ENCODE data around the gene MAPK10.
"Not testable (repeated sequence)": the region's sequence is repeated elsewhere in the genome, so short reads cannot be mapped to it uniquely, and the experiment has no call there.

MAPK10 gene

GRCh38 chr4:86178211-86178610 lies 181.6 kb downstream of the MAPK10 start:
- DNase-seq = no peak

- no peak for DNase-seq
These were observed 185.3 kb downstream of the MAPK10 start for GRCh38 chr4:86174506-86174905.

- DNase-seq = not testable (repeated sequence)
These were observed 191.5 kb downstream of the MAPK10 start for GRCh38 chr4:86168335-86168734.

GRCh38 chr4:86160426-86160825 lies 199.4 kb downstream of the MAPK10 start:
- no peak for DNase-seq

GRCh38 chr4:86159216-86159615 lies 200.6 kb downstream of the MAPK10 start:
- DNase-seq = no peak

GRCh38 chr4:86156531-86156930 lies 203.3 kb downstream of the MAPK10 start:
- DNase-seq = no peak

- no peak for DNase-seq
These were observed 204.1 kb downstream of the MAPK10 start for GRCh38 chr4:86155766-86156165.

- no peak for DNase-seq
These were observed 207.4 kb downstream of the MAPK10 start for GRCh38 chr4:86152454-86152853.

- no peak for DNase-seq
These were observed 208.7 kb downstream of the MAPK10 start for GRCh38 chr4:86151196-86151595.

GRCh38 chr4:86141161-86141560 lies 218.7 kb downstream of the MAPK10 start:
- no peak for DNase-seq

- DNase-seq = no peak
These were observed 227.4 kb downstream of the MAPK10 start for GRCh38 chr4:86132468-86132867.

- no peak for DNase-seq
These were observed 228.4 kb downstream of the MAPK10 start for GRCh38 chr4:86131456-86131855.

- DNase-seq = no peak
These were observed 229.5 kb downstream of the MAPK10 start for GRCh38 chr4:86130160-86130933.

- DNase-seq = no peak
These were observed 230.3 kb downstream of the MAPK10 start for GRCh38 chr4:86129546-86129945.

- no peak for DNase-seq
These were observed 237.4 kb downstream of the MAPK10 start for GRCh38 chr4:86122404-86122803.

- no peak for DNase-seq
These were observed 241.1 kb downstream of the MAPK10 start for GRCh38 chr4:86118711-86119110.

- no peak for DNase-seq
These were observed 242.0 kb downstream of the MAPK10 start for GRCh38 chr4:86117705-86118302.

GRCh38 chr4:86114563-86114962 lies 245.3 kb downstream of the MAPK10 start:
- no peak for DNase-seq

GRCh38 chr4:86108834-86109233 lies 251.0 kb downstream of the MAPK10 start:
- no peak for DNase-seq

- DNase-seq = no peak
These were observed 251.7 kb downstream of the MAPK10 start for GRCh38 chr4:86108137-86108536.

GRCh38 chr4:86107112-86107511 lies 252.7 kb downstream of the MAPK10 start:
- no peak for DNase-seq

- no peak for DNase-seq
These were observed 253.4 kb downstream of the MAPK10 start for GRCh38 chr4:86106475-86106874.

GRCh38 chr4:86101841-86102240 lies 258.0 kb downstream of the MAPK10 start:
- DNase-seq = no peak

GRCh38 chr4:86101410-86101809 lies 258.4 kb downstream of the MAPK10 start:
- no peak for DNase-seq
